AG09319 (cell line): ENCODE data around the gene OSBPL5.
"Not testable (repeated sequence)": the region's sequence is repeated elsewhere in the genome, so short reads cannot be mapped to it uniquely, and the experiment has no call there.

Experiments
- DNase-seq: peaks from one replicate; pipeline ENCODE4 v3.0.0-alpha.2; 2010; ENCODE audit warnings: low read depth; ENCODE audit errors: extremely low read depth
- CTCF ChIP-seq: IDR thresholded peaks from 2 replicates; pipeline ENCODE4 v1.5.1; 2011; ENCODE audit warnings: low read depth, mild to moderate bottlenecking, inconsistent platforms, low read length, moderate library complexity

The OSBPL5 gene

GRCh38 chr11:3123305-3123704 is 41.8 kb downstream of the OSBPL5 start:
- no peak for DNase-seq
- TF ChIP-seq CTCF: no peak

- DNase-seq: no peak
- TF ChIP-seq CTCF: no peak
These were observed 42.3 kb downstream of the OSBPL5 start for GRCh38 chr11:3122775-3123201.

GRCh38 chr11:3121931-3122774 is 43.0 kb downstream of the OSBPL5 start:
- DNase-seq: no peak
- no peak for TF ChIP-seq CTCF

DNA sequence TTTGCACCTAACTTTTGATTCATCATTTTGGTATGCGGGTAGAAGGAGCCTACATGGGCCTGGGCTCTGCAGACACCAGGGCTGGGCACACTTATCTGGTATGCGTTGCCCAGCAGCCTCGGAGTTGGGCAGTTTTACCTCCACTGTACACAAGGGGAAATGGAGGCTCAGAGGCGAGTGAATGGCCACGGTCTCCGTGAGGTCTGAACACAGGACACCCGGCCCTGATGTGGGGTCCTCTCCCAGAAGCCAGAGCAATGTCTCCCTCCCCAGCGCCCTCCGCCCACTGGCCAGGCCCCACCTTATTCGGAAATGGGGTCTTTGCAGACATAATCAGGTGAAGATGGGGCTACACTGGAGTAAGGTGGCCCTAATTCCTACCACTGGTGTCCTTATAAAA is 43.7 kb downstream of the OSBPL5 start:
- TF ChIP-seq CTCF: no peak

GRCh38 chr11:3120071-3120792 is 44.9 kb downstream of the OSBPL5 start:
- no peak for DNase-seq
- TF ChIP-seq CTCF: no peak

More for the DNA sequence above, 43.7 kb downstream of the OSBPL5 start:
- no peak for DNase-seq

GRCh38 chr11:3119141-3119821 is 45.8 kb downstream of the OSBPL5 start:
- DNase-seq: no peak
- no peak for TF ChIP-seq CTCF

- no peak for TF ChIP-seq CTCF
These were observed 49.8 kb downstream of the OSBPL5 start for GRCh38 chr11:3115321-3115720.

DNA sequence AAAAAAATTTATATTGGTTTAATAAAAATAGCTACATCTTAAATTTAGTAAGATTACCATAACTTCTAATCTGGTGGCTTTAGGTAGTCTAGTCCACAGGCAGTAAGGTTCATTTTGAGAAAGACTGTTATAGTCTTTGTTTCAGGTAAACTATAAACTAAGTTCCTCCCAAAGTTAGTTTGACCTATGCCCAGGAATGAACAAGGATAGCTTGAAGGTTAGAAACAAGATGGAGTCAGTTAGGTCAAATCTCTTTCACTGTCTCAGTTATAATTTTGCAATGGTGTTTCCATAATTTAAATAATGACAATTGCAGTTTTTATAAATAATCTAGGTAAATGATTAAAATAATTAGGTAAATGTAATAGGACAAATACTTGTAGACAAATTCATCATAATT is 51.4 kb downstream of the OSBPL5 start:
- not testable (repeated sequence) for DNase-seq

More at GRCh38 chr11:3115321-3115720, 49.8 kb downstream of the OSBPL5 start:
- DNase-seq: no peak
